Liver (tissue), 3 donors: ENCODE measurements around the gene KLK13.

Experiments
- EGR1 ChIP-seq, 2 donors: IDR thresholded peaks; 2 replicates each; pipeline ENCODE4 v1.6.1; 2016 to 2018; ENCODE audit warnings: antibody characterized with exemption in 2 of 2, low read depth in 2 of 2
- JUND ChIP-seq, 2 donors: IDR thresholded peaks; 2 replicates each; pipeline ENCODE4 v1.6.1; 2016; ENCODE audit warnings: antibody characterized with exemption in 2 of 2
- SP1 ChIP-seq: IDR thresholded peaks from 2 replicates; pipeline ENCODE4 v1.6.1; 2018; ENCODE audit warnings: antibody characterized with exemption, mild to moderate bottlenecking
- TAF1 ChIP-seq: conservative IDR thresholded peaks from 2 replicates; pipeline ENCODE4 v1.6.1; 2016; ENCODE audit warnings: antibody characterized with exemption, mild to moderate bottlenecking
- YY1 ChIP-seq: IDR thresholded peaks from 2 replicates; pipeline ENCODE4 v1.6.1; 2016; ENCODE audit warnings: antibody characterized with exemption, mild to moderate bottlenecking
- TF ChIP-seq, protein P1 (sequence below): fragments of 150-350 bp; IDR thresholded peaks from 2 replicates; pipeline ENCODE4 v1.5.1; 2017; ENCODE audit warnings: improper control_type of control experiment, low read depth, low read length; ENCODE audit not compliant: missing input control
- TF ChIP-seq, protein P2 (sequence below): IDR thresholded peaks from 2 replicates; pipeline ENCODE4 v1.6.1; 2016; ENCODE audit warnings: antibody characterized with exemption
- donor health status: healthy.
- donor health status: healthy.

DNA sequence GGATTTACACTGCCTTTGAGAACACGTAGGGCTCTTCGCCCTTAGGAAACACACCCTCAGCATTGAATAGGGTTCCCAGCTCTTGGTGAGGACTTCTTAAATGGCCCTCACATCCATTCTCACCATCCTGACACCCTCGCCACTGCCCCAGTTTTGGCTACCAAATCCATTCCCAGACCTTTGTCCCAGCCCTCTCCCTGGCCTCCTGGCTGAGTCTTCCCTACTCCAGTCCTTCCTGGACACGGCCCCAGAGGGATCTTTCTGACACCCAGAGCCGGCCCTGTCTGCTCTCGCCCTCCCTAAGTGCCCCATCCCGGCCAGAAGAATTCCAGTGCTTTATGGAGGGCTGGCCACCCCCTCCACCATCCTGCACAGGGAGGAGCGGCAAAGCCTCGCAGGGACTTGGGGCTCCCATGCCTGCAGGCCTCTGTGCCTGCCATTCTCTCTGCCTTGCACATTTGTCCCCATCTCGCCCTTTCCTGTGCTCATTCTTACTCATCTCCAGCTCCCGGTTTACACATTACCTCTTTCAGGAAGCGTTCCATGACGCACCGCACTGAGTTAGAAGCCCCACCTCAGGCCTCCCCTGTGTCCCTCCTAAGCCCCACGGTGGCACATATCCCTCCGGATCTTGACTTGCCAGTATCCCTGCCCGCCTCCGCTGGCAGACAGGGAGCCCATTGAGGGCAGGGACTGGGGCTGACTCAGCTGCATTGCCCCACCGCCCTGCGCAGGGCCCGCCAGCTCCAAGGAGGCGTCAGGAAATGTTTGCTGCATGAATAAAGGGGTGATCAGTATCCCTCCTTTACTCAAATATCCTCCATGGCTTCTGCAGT is 28.8 kb upstream of the KLK13 start:
- no peak for TF ChIP-seq JUND (IDR thresholded peaks at IDR 0.05)
- TF ChIP-seq, protein P1, sequence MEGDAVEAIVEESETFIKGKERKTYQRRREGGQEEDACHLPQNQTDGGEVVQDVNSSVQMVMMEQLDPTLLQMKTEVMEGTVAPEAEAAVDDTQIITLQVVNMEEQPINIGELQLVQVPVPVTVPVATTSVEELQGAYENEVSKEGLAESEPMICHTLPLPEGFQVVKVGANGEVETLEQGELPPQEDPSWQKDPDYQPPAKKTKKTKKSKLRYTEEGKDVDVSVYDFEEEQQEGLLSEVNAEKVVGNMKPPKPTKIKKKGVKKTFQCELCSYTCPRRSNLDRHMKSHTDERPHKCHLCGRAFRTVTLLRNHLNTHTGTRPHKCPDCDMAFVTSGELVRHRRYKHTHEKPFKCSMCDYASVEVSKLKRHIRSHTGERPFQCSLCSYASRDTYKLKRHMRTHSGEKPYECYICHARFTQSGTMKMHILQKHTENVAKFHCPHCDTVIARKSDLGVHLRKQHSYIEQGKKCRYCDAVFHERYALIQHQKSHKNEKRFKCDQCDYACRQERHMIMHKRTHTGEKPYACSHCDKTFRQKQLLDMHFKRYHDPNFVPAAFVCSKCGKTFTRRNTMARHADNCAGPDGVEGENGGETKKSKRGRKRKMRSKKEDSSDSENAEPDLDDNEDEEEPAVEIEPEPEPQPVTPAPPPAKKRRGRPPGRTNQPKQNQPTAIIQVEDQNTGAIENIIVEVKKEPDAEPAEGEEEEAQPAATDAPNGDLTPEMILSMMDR = no peak
- TF ChIP-seq YY1 = no peak
- TF ChIP-seq, protein P2, sequence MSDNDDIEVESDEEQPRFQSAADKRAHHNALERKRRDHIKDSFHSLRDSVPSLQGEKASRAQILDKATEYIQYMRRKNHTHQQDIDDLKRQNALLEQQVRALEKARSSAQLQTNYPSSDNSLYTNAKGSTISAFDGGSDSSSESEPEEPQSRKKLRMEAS = no peak
- no peak for TF ChIP-seq EGR1 (IDR thresholded peaks at IDR 0.05; ENCODE audit: low read depth in 2 of 2)
- TF ChIP-seq TAF1 = no peak
- no peak for TF ChIP-seq SP1
